ENCODE results near the gene SYTL5.

DNA sequence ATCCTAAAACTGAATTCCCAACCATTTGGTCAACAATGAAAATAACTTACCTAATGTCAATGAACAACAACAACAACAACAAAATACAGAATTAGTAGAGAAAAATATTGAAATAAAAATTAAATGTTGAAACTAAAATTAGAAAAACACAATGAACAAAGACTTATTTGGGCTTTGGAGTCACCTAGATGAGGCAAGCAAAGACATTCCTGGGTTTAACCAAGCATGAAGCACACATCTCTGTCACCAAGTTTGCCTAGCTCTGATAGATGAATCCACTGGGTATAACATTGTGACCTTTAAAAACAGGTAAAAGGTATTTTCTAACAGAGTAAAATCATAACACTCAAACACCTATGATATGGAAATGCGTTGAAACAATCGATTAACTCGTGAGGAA lies 13.2 kb upstream of the SYTL5 start:
- TF ChIP-seq, protein P1, sequence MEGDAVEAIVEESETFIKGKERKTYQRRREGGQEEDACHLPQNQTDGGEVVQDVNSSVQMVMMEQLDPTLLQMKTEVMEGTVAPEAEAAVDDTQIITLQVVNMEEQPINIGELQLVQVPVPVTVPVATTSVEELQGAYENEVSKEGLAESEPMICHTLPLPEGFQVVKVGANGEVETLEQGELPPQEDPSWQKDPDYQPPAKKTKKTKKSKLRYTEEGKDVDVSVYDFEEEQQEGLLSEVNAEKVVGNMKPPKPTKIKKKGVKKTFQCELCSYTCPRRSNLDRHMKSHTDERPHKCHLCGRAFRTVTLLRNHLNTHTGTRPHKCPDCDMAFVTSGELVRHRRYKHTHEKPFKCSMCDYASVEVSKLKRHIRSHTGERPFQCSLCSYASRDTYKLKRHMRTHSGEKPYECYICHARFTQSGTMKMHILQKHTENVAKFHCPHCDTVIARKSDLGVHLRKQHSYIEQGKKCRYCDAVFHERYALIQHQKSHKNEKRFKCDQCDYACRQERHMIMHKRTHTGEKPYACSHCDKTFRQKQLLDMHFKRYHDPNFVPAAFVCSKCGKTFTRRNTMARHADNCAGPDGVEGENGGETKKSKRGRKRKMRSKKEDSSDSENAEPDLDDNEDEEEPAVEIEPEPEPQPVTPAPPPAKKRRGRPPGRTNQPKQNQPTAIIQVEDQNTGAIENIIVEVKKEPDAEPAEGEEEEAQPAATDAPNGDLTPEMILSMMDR (optimal IDR thresholded peaks at IDR 0.05 in 1 of 3, IDR thresholded peaks at IDR 0.05 in 1 of 3, conservative IDR thresholded peaks at IDR 0.05 in 1 of 3; ENCODE audit: extremely low read depth in 1 of 3, insufficient read depth in 2 of 3, low read length in 3 of 3): no peak
- TF ChIP-seq EZH2 (IDR thresholded peaks at IDR 0.05; ENCODE audit: low read length): no peak
